Right atrium auricular region (tissue), 2 donors: ENCODE data around the gene ARHGEF11. TPM values are rescaled to one million over a fixed set of nuclear protein-coding genes. Genes with fewer than 3 reads are reported as not detected.
"Not testable (repeated sequence)": the region's sequence is repeated elsewhere in the genome, so short reads cannot be mapped to it uniquely, and the experiment has no call there.

ENCODE experiments used
- DNase-seq: peaks from one replicate; pipeline ENCODE4 v3.0.0-alpha.2; 2019; ENCODE audit warnings: low spot score
- H3K27ac ChIP-seq, 2 donors: fragments of 200-600 bp; sonication (generic); 1 replicate in 1 of 2; 2 replicates in 1 of 2; pipeline ENCODE4 v1.5.1; 2016 to 2019
- H3K27me3 ChIP-seq, 2 donors: fragments of 200-600 bp; sonication (generic); one replicate each; pipeline versions ENCODE4 v1.5.1 to v1.6.0; 2017 to 2019
- H3K36me3 ChIP-seq: fragments of 200-600 bp; sonication (generic); one replicate; pipeline ENCODE4 v1.5.1; 2016
- H3K4me1 ChIP-seq, 2 donors: fragments of 200-600 bp; sonication (generic); one replicate each; pipeline versions ENCODE4 v1.5.1 to v1.6.0; 2017 to 2019
- H3K4me3 ChIP-seq, 2 donors: fragments of 200-600 bp; sonication (generic); 1 replicate in 1 of 2; 2 replicates in 1 of 2; pipeline ENCODE4 v1.5.1; 2017 to 2019; ENCODE audit warnings: mild to moderate bottlenecking in 1 of 2, moderate library complexity in 1 of 2
- H3K9me3 ChIP-seq, 2 donors: fragments of 200-600 bp; sonication (generic); one replicate each; pipeline ENCODE4 v1.5.1; 2019
- CTCF ChIP-seq, 2 donors: fragments of 200-600 bp; sonication (generic); IDR thresholded peaks; one replicate each; pipeline ENCODE4 v1.5.1; 2019; ENCODE audit warnings: antibody characterized with exemption in 2 of 2
- total RNA-seq, 2 donors: library from RNA; depleted of rRNA; stranded (reverse); fragments of >200 nt; gene quantifications; one replicate each; pipeline ENCODE4 v1.1.0, GENCODE V29; 2016

ARHGEF11 gene
- total RNA-seq, 2 donors from 2014 or later: 26.6 to 33.5 TPM

- H3K36me3 ChIP-seq: no peaks in the 10 kb centered on the region
- no peaks in the 10 kb centered on the region for H3K27me3 ChIP-seq
- H3K4me3 ChIP-seq: no peak overlapping the region
- peaks cover 0 to 6% of the 10 kb centered on the region in 2 donors for H3K4me1 ChIP-seq
- H3K9me3 ChIP-seq: no peaks in the 10 kb centered on the region
- H3K27ac ChIP-seq: no peak overlapping the region
- TF ChIP-seq CTCF (IDR thresholded peaks at IDR 0.05): no peak
- no peak for DNase-seq
Measured at GRCh38 chr1:157069601-157070000, 24.1 kb upstream of the ARHGEF11 start.

GRCh38 chr1:157059241-157059640 is 13.7 kb upstream of the ARHGEF11 start:
- not testable (repeated sequence) for H3K9me3 ChIP-seq, H3K27ac ChIP-seq, H3K4me1 ChIP-seq, DNase-seq, H3K27me3 ChIP-seq, H3K36me3 ChIP-seq, H3K4me3 ChIP-seq

- no peak for TF ChIP-seq CTCF (IDR thresholded peaks at IDR 0.05)
Measured at GRCh38 chr1:157056269-157056668, 10.7 kb upstream of the ARHGEF11 start.

GRCh38 chr1:157055729-157056128 is 10.2 kb upstream of the ARHGEF11 start:
- not testable (repeated sequence) for H3K4me1 ChIP-seq, H3K27me3 ChIP-seq, DNase-seq, H3K27ac ChIP-seq, H3K36me3 ChIP-seq, H3K4me3 ChIP-seq
- H3K9me3 ChIP-seq: peaks cover 6 to 10% of the 10 kb centered on the region in 2 donors

More at GRCh38 chr1:157056269-157056668, 10.7 kb upstream of the ARHGEF11 start:
- Histone ChIP-seq H3K27me3 (no peaks in the 10 kb centered on the region), H3K36me3 (no peaks in the 10 kb centered on the region), H3K27ac (no peak overlapping the region), H3K4me1 (no peaks in the 10 kb centered on the region), H3K4me3 (no peak overlapping the region), H3K9me3 (peaks cover 6 to 10% of the 10 kb centered on the region in 2 donors)
- no peak for DNase-seq

GRCh38 chr1:157050836-157051235 is 5.3 kb upstream of the ARHGEF11 start:
- H3K27me3 ChIP-seq: no peaks in the 10 kb centered on the region
- no peak for TF ChIP-seq CTCF (IDR thresholded peaks at IDR 0.05)
- no peak overlapping the region for H3K27ac ChIP-seq
- H3K9me3 ChIP-seq: peaks cover 6 to 10% of the 10 kb centered on the region in 2 donors
- DNase-seq: no peak
- no peaks in the 10 kb centered on the region for H3K36me3 ChIP-seq
- H3K4me1 ChIP-seq: peaks cover 0 to 6% of the 10 kb centered on the region in 2 donors
- no peak overlapping the region for H3K4me3 ChIP-seq

- peaks cover 1 to 3% of the 10 kb centered on the region in 2 donors for H3K9me3 ChIP-seq
- peaks cover 0 to 37% of the 10 kb centered on the region in 2 donors for H3K4me1 ChIP-seq
- no peaks in the 10 kb centered on the region for H3K36me3 ChIP-seq
- H3K4me3 ChIP-seq: no peak overlapping the region
- H3K27me3 ChIP-seq: no peaks in the 10 kb centered on the region
- DNase-seq: no peak
- no peak overlapping the region for H3K27ac ChIP-seq
- TF ChIP-seq CTCF (IDR thresholded peaks at IDR 0.05): no peak
Measured at GRCh38 chr1:157047062-157047410, 1.5 kb upstream of the ARHGEF11 start.

- no peak for TF ChIP-seq CTCF (IDR thresholded peaks at IDR 0.05)
- no peaks in the 10 kb centered on the region for H3K27me3 ChIP-seq
- no peaks in the 10 kb centered on the region for H3K36me3 ChIP-seq
- H3K9me3 ChIP-seq: no peaks in the 10 kb centered on the region
- H3K4me3 ChIP-seq: peak overlapping the region; percentile 62 to 65
- DNase-seq: no peak
- no peak overlapping the region for H3K27ac ChIP-seq
- peaks cover 0 to 45% of the 10 kb centered on the region in 2 donors for H3K4me1 ChIP-seq
Measured at GRCh38 chr1:157044326-157044725, 1.2 kb downstream of the ARHGEF11 start.
